ENCODE measurements around the gene EEF1A2.

The EEF1A2 gene

GRCh38 chr20:63497946-63498935 is 642 bp downstream of the EEF1A2 start:
- DNase-seq = no peak

DNA sequence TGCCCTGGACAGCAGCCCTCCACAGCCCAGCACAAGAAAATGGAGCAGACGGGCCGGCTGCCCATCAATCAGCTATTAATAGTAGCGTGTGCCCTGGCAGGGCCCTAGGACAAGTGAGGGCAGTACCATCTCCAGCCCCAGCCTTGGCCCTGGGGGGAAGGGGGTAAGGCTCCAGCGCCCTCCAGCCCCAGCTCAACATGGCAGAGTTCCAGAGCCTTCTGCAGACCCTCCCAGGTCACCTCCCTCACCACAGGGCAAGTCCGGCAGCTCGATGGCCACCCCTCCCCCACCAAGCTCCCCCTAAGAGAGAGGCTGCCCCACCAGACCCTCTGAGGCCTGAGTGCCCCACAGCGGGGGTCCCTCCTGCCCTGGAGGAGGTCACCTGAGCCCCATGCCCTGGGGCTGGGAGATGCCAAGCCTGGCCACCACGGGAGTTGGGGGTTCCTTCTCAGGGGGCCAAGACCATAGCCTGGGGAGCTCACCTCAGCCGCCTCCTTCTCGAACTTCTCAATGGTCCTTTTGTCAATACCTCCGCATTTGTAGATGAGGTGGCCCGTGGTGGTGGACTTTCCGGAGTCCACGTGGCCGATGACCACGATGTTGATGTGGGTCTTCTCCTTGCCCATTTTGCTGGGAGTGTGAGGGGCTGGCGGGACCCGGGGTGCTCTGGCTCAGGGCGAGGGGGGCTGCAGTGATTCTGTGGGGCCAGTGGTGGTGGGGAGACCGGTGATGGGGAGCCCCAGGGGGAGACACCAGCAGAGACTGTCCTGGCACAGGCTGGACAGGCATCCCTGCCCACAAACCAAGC is 1.5 kb downstream of the EEF1A2 start:
- DNase-seq = no peak

- no peak for DNase-seq
Measured at GRCh38 chr20:63496596-63497120, 2.2 kb downstream of the EEF1A2 start.

- DNase-seq = peak; percentile 76
Measured at GRCh38 chr20:63495741-63496595, 2.9 kb downstream of the EEF1A2 start.

DNA sequence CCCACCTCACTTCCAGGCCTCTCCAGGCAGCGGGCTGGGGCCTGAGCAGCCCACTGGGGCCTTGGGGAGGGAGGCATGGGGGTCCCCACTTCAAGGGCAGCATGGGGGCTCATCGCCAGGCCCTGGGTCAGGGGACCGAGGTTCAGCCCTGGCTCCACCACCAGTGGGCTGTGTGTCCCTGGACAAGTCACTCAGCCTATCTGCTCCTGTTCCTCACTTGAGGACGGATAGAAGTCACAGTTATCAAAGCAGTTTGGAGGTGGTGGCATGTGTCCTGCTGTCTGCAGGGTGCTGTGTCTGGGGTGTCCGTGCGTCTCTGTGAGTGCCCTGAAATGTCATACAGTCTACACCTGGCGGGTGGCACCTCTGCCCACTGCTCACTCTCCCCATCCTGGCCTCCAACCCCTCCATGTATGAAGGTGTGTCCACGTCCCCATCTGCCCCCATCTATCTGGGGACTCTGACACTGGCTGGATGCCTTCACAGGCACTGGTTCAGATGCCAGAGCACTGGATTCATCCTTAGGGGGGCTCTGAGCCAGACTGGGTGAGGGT is 3.6 kb downstream of the EEF1A2 start:
- DNase-seq = no peak

DNA sequence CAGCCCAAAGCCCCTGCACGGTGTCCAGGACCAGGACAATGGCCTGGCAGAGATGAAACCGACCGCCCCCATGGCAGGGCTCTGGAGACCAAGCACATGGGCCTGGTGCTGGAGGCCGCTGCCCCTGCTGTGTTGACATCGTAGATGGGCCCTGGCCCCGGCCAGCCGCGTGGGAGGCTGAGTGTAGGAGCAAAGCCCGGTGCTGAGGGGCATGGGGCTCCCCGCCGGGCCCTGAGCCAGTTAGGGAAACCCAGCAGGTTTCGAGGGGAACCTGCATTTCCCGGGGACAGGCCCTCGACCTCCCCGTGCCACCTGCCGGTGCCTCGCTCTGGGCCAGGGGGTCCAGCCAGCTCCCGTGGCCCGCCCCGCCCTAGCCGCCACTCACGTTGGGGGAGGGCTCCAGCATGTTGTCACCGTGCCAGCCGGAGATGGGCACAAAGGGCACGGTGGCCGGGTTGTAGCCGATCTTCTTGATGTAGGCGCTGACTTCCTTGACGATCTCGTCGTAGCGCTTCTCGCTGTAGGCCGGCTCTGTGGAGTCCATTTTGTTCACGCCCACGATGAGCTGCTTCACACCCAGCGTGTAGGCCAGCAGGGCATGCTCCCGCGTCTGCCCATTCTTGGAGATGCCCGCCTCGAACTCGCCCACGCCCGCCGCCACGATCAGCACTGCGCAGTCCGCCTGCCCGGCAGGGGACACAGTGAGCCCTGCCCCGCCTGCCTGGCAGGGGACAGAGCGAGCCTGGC is 4.3 kb downstream of the EEF1A2 start:
- DNase-seq = no peak

DNA sequence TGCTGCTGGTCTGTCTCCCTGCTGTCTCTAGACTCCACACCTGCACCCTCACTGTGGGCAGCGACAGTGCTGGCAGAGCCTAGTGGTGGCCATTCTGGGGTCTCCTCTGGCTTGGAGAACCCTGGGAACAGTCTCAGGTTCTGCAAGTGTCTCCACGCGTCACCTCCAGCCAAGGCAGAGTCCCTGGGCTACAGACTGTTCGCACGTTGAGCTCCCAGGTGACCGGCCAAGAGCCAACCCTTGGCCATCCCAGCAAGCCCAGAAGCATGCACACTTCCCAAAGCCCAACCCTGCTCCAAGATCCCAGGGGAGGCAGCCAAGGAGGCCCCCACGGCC is 4.8 kb downstream of the EEF1A2 start:
- no peak for DNase-seq

DNA sequence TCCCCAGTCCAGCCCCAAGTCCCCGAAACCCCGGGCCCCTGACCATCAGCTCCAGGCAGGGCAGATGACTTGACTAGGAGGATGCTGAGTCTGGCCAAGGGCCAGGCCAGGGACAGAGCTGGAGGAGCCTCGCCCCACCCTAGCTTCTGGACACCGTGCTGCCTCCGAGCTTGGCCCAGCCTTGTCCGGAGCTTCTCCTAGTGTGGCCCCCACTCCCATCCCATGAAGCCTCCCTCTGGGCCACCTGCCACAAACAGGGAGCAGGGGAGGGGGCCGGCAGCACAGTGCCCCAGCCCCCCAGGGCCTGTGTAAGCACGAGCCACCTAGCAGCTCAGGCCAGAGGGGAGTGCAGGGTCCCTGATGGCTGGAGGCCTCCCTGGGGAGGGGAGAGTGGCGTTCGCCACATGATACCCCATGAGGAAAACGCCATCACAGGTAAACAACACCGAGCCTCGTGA is 5.3 kb downstream of the EEF1A2 start:
- DNase-seq = no peak

DNA sequence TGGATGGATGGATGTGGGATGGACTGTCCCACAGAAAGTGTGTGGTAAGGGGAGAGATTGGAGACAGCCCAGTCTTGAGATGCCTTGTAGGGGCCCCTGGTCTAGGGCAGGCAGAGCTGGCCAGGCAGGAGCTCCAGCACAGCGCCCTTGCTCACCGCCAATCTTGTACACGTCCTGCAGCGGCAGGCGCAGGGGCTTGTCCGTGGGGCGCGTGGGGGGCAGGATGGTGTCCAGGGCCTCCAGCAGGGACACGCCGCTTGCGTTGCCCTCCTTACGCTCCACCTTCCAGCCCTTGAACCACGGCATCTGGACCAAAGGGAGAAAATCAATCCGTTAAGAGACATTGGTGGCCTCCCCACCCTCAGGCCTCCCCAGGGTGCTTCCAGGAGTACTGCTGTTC is 5.9 kb downstream of the EEF1A2 start:
- no peak for DNase-seq

- no peak for DNase-seq
Measured at GRCh38 chr20:63492518-63492917, 6.4 kb downstream of the EEF1A2 start.

GRCh38 chr20:63491635-63492230 is 7.2 kb downstream of the EEF1A2 start:
- no peak for DNase-seq

- no peak for DNase-seq
Measured at GRCh38 chr20:63491078-63491477, 7.8 kb downstream of the EEF1A2 start.

- DNase-seq = no peak
Measured at GRCh38 chr20:63490416-63490815, 8.5 kb downstream of the EEF1A2 start.

- no peak for DNase-seq
Measured at GRCh38 chr20:63488315-63489251, 10.3 kb downstream of the EEF1A2 start.

DNA sequence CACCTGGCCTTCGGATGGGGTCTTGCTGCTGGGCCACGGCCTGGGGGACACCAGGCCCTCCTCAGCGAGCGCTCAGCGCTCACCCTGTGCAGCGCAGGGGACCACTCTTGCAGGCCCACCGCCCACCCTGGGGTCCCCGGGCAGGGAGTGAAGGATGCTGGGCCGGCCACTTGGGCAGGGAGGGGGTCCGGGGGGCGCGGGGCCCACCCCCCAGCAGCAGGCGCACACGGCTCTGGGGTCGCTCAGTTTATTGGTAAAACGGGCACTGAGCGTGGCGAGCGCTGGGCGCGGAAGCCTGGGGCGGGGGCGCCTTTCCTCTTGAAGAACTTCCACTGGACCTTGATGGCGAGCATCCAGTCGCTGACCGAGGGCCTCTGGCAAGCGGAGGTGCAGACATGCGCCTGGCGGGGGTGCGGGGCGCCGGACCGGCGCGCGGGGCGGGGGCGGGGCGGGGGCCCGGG is 11.1 kb downstream of the EEF1A2 start:
- DNase-seq = no peak

DNA sequence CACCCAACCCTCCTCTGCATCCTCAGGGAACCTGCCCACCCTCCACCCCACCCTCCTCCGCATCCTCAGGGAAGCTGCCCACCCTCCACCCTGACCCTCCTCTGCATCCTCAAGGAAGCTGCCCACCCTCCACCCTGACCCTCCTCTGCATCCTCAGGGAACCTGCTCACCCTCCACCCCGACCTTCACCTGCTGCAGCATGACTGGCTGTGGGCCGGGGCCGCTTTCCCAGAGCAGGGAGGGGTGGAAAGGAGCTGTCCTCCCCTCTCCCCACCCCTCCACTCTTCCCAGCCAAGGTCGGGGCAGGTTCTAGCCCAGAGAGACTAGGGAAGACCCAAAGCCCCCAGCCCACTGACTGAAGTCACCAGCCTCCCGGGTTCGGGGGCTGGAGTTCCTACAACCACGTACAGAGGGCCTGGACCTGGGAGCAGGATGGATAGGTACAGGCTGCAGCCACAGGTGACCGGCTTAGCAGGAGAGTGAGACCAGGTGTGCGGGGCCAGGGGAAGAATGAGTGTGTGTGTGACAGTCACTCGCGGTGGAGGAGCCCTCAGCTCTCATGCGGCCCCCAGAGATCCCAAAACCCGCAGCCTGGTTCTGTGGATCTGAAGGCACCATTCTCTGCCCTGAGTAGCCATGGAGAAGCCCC is 11.6 kb downstream of the EEF1A2 start:
- DNase-seq = no peak

DNA sequence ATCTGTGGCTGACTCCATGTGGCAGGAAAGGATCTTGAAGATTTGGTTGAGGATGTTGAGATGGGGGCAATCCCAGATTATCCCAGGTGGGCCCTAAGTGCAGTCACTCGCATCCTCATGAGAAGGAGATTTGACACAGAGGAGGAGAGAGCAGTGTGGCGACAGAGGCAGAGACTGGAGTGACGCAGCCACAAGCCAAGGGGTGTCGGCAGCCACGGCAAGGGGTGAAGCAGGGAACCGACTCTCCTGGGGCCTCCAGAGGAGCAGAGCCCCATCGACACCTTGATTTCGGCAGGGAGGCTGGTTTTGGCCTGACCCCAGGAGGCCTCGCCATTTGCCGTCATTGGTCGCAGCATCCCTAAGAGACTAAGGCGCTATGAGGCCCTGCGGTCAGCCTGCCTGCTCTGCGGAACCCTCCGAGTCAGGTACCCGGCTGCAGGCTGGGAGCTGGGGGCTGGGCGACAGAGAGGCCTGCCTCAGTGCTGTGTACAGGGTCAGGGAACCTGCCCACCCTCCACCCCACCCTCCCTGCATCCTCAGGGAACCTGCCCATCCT is 12.5 kb downstream of the EEF1A2 start:
- no peak for DNase-seq

- no peak for DNase-seq
Measured at GRCh38 chr20:63484651-63485403, 14.1 kb downstream of the EEF1A2 start.
